H1 (cell line): ENCODE measurements around the gene MDFIC. TPM values are rescaled to one million over a fixed set of nuclear protein-coding genes. Genes with fewer than 3 reads are reported as not detected.

Experiments
- CTCF ChIA-PET: fragments of 300-600 bp; sonication (Branson Sonifier 250); formaldehyde crosslinking; loops from one replicate; lab custom pipeline; 2021; ENCODE audit not compliant: partially characterized antibody; lab: Charles Lee
- POLR2A ChIA-PET: fragments of 300-600 bp; sonication (Branson Sonifier 250); formaldehyde crosslinking; loops from one replicate; lab custom pipeline; 2021; ENCODE audit warnings: inconsistent platforms; ENCODE audit not compliant: partially characterized antibody; lab: Charles Lee
- DNase-seq, 2 experiments: peaks; one replicate each; pipeline versions ENCODE4 v3.0.0 to v3.0.0-alpha.2; 2010 to 2022; ENCODE audit warnings: low spot score in 2 of 2, low read depth in 1 of 2, mixed read lengths in 1 of 2
- FAIRE-seq: peaks from 2 replicates; lab custom pipeline; 2011; peaks lifted over from hg19 to GRCh38; lab: Jason Lieb, UNC
- H2AFZ ChIP-seq: 2 replicates; pipeline ENCODE4 v1.8.1; 2012; ENCODE audit warnings: low read length, inconsistent platforms
- H2AK5ac ChIP-seq: 2 replicates; pipeline ENCODE4 v1.6.1; 2013; ENCODE audit warnings: low read depth, low read length
- H2BK120ac ChIP-seq: replicated peaks from 2 replicates; pipeline ENCODE3; 2013; ENCODE audit warnings: low read depth, low read length, inconsistent platforms
- H2BK12ac ChIP-seq: 2 replicates; pipeline ENCODE4 v1.6.1; 2013; ENCODE audit warnings: low read depth, low read length
- H2BK15ac ChIP-seq: 2 replicates; pipeline ENCODE4 v1.6.1; 2013; ENCODE audit warnings: low read length
- H2BK20ac ChIP-seq: 2 replicates; pipeline ENCODE4 v1.6.1; 2013; ENCODE audit warnings: low read length
- H2BK5ac ChIP-seq: 2 replicates; pipeline ENCODE4 v1.6.1; 2013; ENCODE audit warnings: low read depth, low read length
- H3K14ac ChIP-seq: 2 replicates; pipeline ENCODE4 v1.6.1; 2013; ENCODE audit warnings: inconsistent platforms; ENCODE audit not compliant: insufficient read length
- H3K18ac ChIP-seq: 2 replicates; pipeline ENCODE4 v1.6.1; 2013; ENCODE audit warnings: low read length; ENCODE audit errors: extremely low read depth
- H3K23ac ChIP-seq: 2 replicates; pipeline ENCODE4 v1.6.1; 2013; ENCODE audit warnings: inconsistent platforms; ENCODE audit not compliant: insufficient read length
- H3K23me2 ChIP-seq: 2 replicates; pipeline ENCODE4 v1.6.1; 2013; ENCODE audit warnings: low read depth, low read length
- H3K27ac ChIP-seq: 2 replicates; pipeline ENCODE4 v1.6.1; 2011; ENCODE audit warnings: low read depth, low read length, inconsistent platforms
- H3K27me3 ChIP-seq, 4 experiments: replicated peaks in 1 of 4; 1 replicate in 1 of 4; 2 replicates in 3 of 4; pipeline versions ENCODE4 v1.6.1 to v1.8.1; 2011 to 2013; ENCODE audit warnings: low read length in 3 of 4, mild to moderate bottlenecking in 3 of 4, inconsistent platforms in 2 of 4, mixed read lengths in 2 of 4, moderate library complexity in 1 of 4; ENCODE audit not compliant: control insufficient read depth in 3 of 4, insufficient read depth in 3 of 4; ENCODE audit errors: extremely low read depth in 1 of 4
- H3K36me3 ChIP-seq, 4 experiments: 2 replicates each; pipeline versions ENCODE4 v1.6.1 to v1.8.1; 2011 to 2013; ENCODE audit warnings: mild to moderate bottlenecking in 4 of 4, low read length in 3 of 4, moderate library complexity in 2 of 4, control low read depth in 1 of 4, inconsistent platforms in 1 of 4; ENCODE audit not compliant: insufficient read depth in 4 of 4, control insufficient read depth in 2 of 4
- H3K4ac ChIP-seq: replicated peaks from 2 replicates; pipeline ENCODE3; 2013; ENCODE audit warnings: low read length, low read depth, mixed read lengths, inconsistent platforms; ENCODE audit not compliant: insufficient read length
- H3K4me1 ChIP-seq, 4 experiments: replicated peaks in 1 of 4; 1 replicate in 1 of 4; 2 replicates in 3 of 4; pipeline versions ENCODE4 v1.6.1 to v1.8.1; 2011 to 2013; ENCODE audit warnings: low read length in 3 of 4, inconsistent platforms in 2 of 4, mixed read lengths in 1 of 4; ENCODE audit not compliant: insufficient read depth in 4 of 4, control insufficient read depth in 3 of 4
- H3K4me2 ChIP-seq, 2 experiments: 2 replicates each; pipeline versions ENCODE4 v1.6.1 to v1.8.1; 2011 to 2013; ENCODE audit warnings: low read depth in 2 of 2, low read length in 2 of 2, control low read depth in 1 of 2, inconsistent platforms in 1 of 2, mild to moderate bottlenecking in 1 of 2; ENCODE audit not compliant: insufficient read depth in 1 of 2
- H3K4me3 ChIP-seq, 4 experiments: fragments of 200-600, 300-600 bp in 1 of 4; sonication (generic), shearing (Covaris generic), sonication (Bioruptor Twin) in 1 of 4; 2 replicates each; pipeline versions ENCODE4 v1.5.1 to v1.8.1; 2011 to 2016; ENCODE audit warnings: low read length in 4 of 4, low read depth in 3 of 4, control low read depth in 2 of 4, inconsistent platforms in 2 of 4, mild to moderate bottlenecking in 2 of 4, mixed read lengths in 1 of 4, moderate library complexity in 1 of 4; ENCODE audit not compliant: insufficient read depth in 2 of 4; ENCODE audit errors: extremely low read depth in 1 of 4
- H3K56ac ChIP-seq: replicated peaks from 2 replicates; pipeline ENCODE3; 2013; ENCODE audit warnings: low read depth, mild to moderate bottlenecking, mixed read lengths, low read length, inconsistent platforms; ENCODE audit not compliant: insufficient read length
- H3K79me1 ChIP-seq: 2 replicates; pipeline ENCODE4 v1.6.1; 2013; ENCODE audit warnings: low read depth, low read length, control low read depth
- H3K79me2 ChIP-seq, 2 experiments: 2 replicates each; pipeline versions ENCODE4 v1.6.1 to v1.8.1; 2012 to 2013; ENCODE audit warnings: low read length in 2 of 2, mild to moderate bottlenecking in 2 of 2, inconsistent platforms in 1 of 2; ENCODE audit not compliant: insufficient read depth in 2 of 2, control insufficient read depth in 1 of 2
- H3K9ac ChIP-seq, 4 experiments: replicated peaks in 1 of 4; 1 replicate in 1 of 4; 2 replicates in 3 of 4; pipeline versions ENCODE4 v1.6.1 to v1.8.1; 2011 to 2013; ENCODE audit warnings: low read depth in 3 of 4, low read length in 3 of 4, control low read depth in 2 of 4, mild to moderate bottlenecking in 2 of 4, moderate library complexity in 2 of 4, inconsistent platforms in 1 of 4; ENCODE audit errors: extremely low read depth in 1 of 4
- H3K9me3 ChIP-seq, 2 experiments: 2 replicates each; pipeline versions ENCODE4 v1.6.1 to v1.8.1; 2012 to 2013; ENCODE audit warnings: mild to moderate bottlenecking in 2 of 2, moderate library complexity in 2 of 2, control low read depth in 1 of 2, inconsistent platforms in 1 of 2, low read depth in 1 of 2, low read length in 1 of 2, mixed read lengths in 1 of 2; ENCODE audit not compliant: insufficient read depth in 2 of 2
- H4K20me1 ChIP-seq, 2 experiments: replicated peaks in 1 of 2; 2 replicates each; pipeline versions ENCODE3 to v1.8.1; 2011 to 2013; ENCODE audit warnings: inconsistent platforms in 2 of 2, low read length in 2 of 2, mild to moderate bottlenecking in 1 of 2; ENCODE audit not compliant: insufficient read depth in 2 of 2, control insufficient read depth in 1 of 2
- H4K5ac ChIP-seq: 2 replicates; pipeline ENCODE4 v1.6.1; 2013; ENCODE audit warnings: low read length, low read depth, mixed read lengths, inconsistent platforms; ENCODE audit not compliant: insufficient read length
- H4K8ac ChIP-seq: 2 replicates; pipeline ENCODE4 v1.8.0; 2013; ENCODE audit warnings: mild to moderate bottlenecking, moderate library complexity, low read length, inconsistent platforms; ENCODE audit not compliant: insufficient read depth; ENCODE audit errors: extremely low read depth
- H4K91ac ChIP-seq: replicated peaks from 2 replicates; pipeline ENCODE3; 2013; ENCODE audit warnings: low read length, mixed read lengths, inconsistent platforms; ENCODE audit not compliant: insufficient read length
- BRCA1 ChIP-seq: IDR thresholded peaks from 2 replicates; pipeline ENCODE4 v1.6.1; 2012; ENCODE audit warnings: low read depth, low read length, improper control_type of control experiment
- CBX8 ChIP-seq: fragments of 300-800, 300-1000 bp; sonication (generic); IDR thresholded peaks from 2 replicates; pipeline ENCODE4 v1.7.1; 2016; ENCODE audit warnings: low read depth, low read length, borderline replicate concordance
- FOSL1 ChIP-seq: IDR thresholded peaks from 2 replicates; pipeline ENCODE4 v1.6.1; 2011; ENCODE audit warnings: mild to moderate bottlenecking, low read depth, low read length, moderate library complexity; ENCODE audit not compliant: insufficient read depth
- SRF ChIP-seq: IDR thresholded peaks from 2 replicates; pipeline ENCODE4 v1.6.1; 2011; ENCODE audit warnings: mild to moderate bottlenecking, low read depth, low read length, moderate library complexity
- TAF7 ChIP-seq: optimal IDR thresholded peaks from 2 replicates; pipeline ENCODE3; 2011; ENCODE audit warnings: low read depth, mild to moderate bottlenecking, inconsistent platforms, low read length, moderate library complexity, borderline replicate concordance
- WGBS, 2 experiments: shearing (Covaris generic) in 1 of 2; methylation state at CpG; one replicate each; pipeline versions ENCODE4 v1.1.6 to v1.1.7; 2013 to 2015; ENCODE audit warnings: low lambda C conversion rate in 2 of 2, mixed read lengths in 2 of 2, inconsistent platforms in 1 of 2, low coverage in 1 of 2, missing lambda C conversion rate in 1 of 2; ENCODE audit not compliant: insufficient replicate concordance in 2 of 2, insufficient coverage in 1 of 2, insufficient read length in 1 of 2; ENCODE audit errors: extremely low coverage in 1 of 2, missing lambda C conversion rate in 1 of 2; 5-methylcytosine and 5-hydroxymethylcytosine counted together
- polyA plus RNA-seq, 7 experiments: library from polyadenylated mRNA; depleted of rRNA in 3 of 7; stranded (reverse) in 5 of 7; unstranded in 2 of 7; fragments of >200 nt in 5 of 7; fragments of 200-250 nt in 2 of 7; gene quantifications; 1 replicate in 5 of 7; 2 replicates in 1 of 7; 4 replicates in 1 of 7; pipeline versions ENCODE4 v1.2.1 to v1.2.3, GENCODE V29; 2011 to 2013; ENCODE audit warnings: missing spikeins in 2 of 7, mixed read lengths in 2 of 7
- total RNA-seq: library from RNA; stranded (reverse); fragmentation: NEBNext Ultra II Directional; extraction: Animal tissue kit (Norgen Biotek cat#: 25700); gene quantifications from 2 replicates; pipeline ENCODE4 v1.2.1, GENCODE V29; 2021

Gene MDFIC
- total and polyA plus RNA-seq, 2 of the 8 experiments (the other 6 are each of a cell fraction or from before 2014, with no cell fraction given): 2.3 to 11.4 TPM

DNA sequence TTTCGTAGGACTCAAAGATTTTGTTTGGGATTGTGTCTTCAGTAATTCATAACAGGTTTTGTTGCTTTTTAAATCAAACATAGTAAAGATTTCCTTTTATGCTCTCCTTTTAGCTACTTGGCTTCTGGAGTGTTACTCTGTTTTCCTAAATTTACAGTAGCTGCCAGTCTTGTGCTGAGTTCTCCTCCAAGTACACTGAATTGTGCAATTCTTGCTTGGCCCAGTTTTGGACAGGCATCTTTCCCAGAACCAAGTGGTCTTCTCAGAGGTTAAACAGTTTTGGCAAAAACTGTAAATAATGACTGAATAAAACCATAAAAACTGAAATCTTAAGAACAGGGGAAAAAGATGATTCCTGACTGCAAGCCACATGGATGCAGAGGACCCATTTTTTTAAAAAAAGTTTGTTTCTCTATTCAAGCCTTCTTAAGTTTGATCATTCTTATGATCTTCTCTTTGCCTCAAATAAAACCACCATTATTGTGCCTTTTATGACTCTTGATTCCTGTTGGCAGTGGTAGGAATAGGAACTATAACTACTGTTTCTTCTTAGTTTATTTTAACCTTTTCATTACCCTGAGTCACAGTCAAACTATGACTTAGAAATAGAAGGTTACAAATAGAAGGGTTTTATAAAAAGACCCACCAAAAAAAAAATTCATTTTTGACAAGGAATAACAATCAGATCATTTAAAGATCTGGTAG lies 88.0 kb downstream of the MDFIC start:
- Histone ChIP-seq H3K4me2 (no peak overlapping the region), H2AK5ac (no peak overlapping the region), H3K14ac (no peak overlapping the region), H4K8ac (no peak overlapping the region), H3K27ac (no peak overlapping the region), H3K4ac (no peak overlapping the region), H2BK20ac (no peak overlapping the region), H3K9me3 (no peaks in the 10 kb centered on the region), H4K20me1 (no peaks in the 10 kb centered on the region), H2BK12ac (no peak overlapping the region), H3K23me2 (no peaks in the 10 kb centered on the region), H2BK120ac (no peak overlapping the region), H3K18ac (no peak overlapping the region), H2AFZ (no peak overlapping the region), H2BK5ac (no peak overlapping the region), H4K91ac (no peak overlapping the region), H3K9ac (no peak overlapping the region), H3K4me1 (peaks cover 0 to 15% (median 8%) of the 10 kb centered on the region in 4 experiments; a peak in 5 of 7 replicates), H3K4me3 (no peak overlapping the region), H3K79me2 (no peaks in the 10 kb centered on the region), H3K36me3 (no peaks in the 10 kb centered on the region), H3K23ac (no peak overlapping the region), H3K79me1 (no peaks in the 10 kb centered on the region), H3K56ac (no peak overlapping the region), H3K27me3 (peaks cover 0 to 3% (median 0%) of the 10 kb centered on the region in 4 experiments; a peak in 1 of 7 replicates), H4K5ac (no peak overlapping the region), H2BK15ac (no peak overlapping the region)
- CTCF ChIA-PET: interaction anchor here (0.6 kb wide), 1 partner anchor 679 kb away, joined by 3 read pairs; no protein-coding TSS in a partner anchor
- FAIRE-seq: no peak
- 88% methylated on average over 1 of the region's 1 CpG; no CpG with 5 or more reads in 1 of the 2 experiments for WGBS, 2 experiments
- no peak for DNase-seq
- POLR2A ChIA-PET: no interaction called here
- TF ChIP-seq BRCA1: no peak
- TF ChIP-seq SRF: no peak
- TF ChIP-seq TAF7: no peak
- TF ChIP-seq CBX8: no peak
- no peak for TF ChIP-seq FOSL1
